ENCODE results near the gene ACTR5. TPM values are rescaled to one million over a fixed set of nuclear protein-coding genes. Genes with fewer than 3 reads are reported as not detected.

The ACTR5 gene
- total RNA-seq, 1 experiment from 2014 or later: 9.8 TPM

- Mint-ChIP-seq H3K27me3 (ENCODE audit: low read depth) (no peaks in the 10 kb centered on the region), H3K4me1 (peaks cover 35% of the 10 kb centered on the region), H3K4me3 (peak overlapping the region; percentile 4), H3K27ac (peak overlapping the region; percentile 29; the same call in 1 of the 2 replicates), H3K36me3 (peaks cover 5% of the 10 kb centered on the region), H3K9me3 (peaks cover 4% of the 10 kb centered on the region; the same call in 1 of the 2 replicates)
- peak; percentile 83 for ATAC-seq
- POLR2A ChIA-PET: interaction anchor here (0.6 to 1.3 kb wide), 2 partner anchors 12 to 150 kb away, joined by 3 to 4 read pairs; no protein-coding TSS in a partner anchor
- TF ChIP-seq AR (CRISPR knock-in tag; IDR thresholded peaks at IDR 0.05): no peak
- TF ChIP-seq ZNF121 (CRISPR knock-in tag; IDR thresholded peaks at IDR 0.05): peak; percentile 98
- CTCF ChIA-PET: interaction anchor here (0.6 to 2.3 kb wide), 7 partner anchors 12 to 259 kb away, joined by 3 to 11 read pairs (median 6); partner anchors contain the start of genes FAM83D and PPP1R16B
- no peak for DNase-seq (ENCODE audit: low spot score)
Observed at GRCh38 chr20:38818113-38819065, 70.1 kb downstream of the ACTR5 start.

Other genes starting within 250 kb of the ACTR5 start
- gene ADIG, start 167.3 kb upstream of the ACTR5 start, total RNA-seq (2021): not detected in 3 replicates
- 0.46 to 0.72 TPM (median 0.60 TPM) in 3 replicates for gene ARHGAP40, start 146.7 kb upstream of the ACTR5 start, total RNA-seq (2021)
- 0.09 to 0.37 TPM (median 0.25 TPM) in 3 replicates for gene SLC32A1, start 24.0 kb upstream of the ACTR5 start, total RNA-seq (2021)
- 8.1 to 12.0 TPM (median 8.2 TPM) in 3 replicates for gene PPP1R16B, start 57.2 kb downstream of the ACTR5 start, total RNA-seq (2021)
- gene FAM83D, start 178.0 kb downstream of the ACTR5 start, total RNA-seq (2021): 57.7 to 66.9 TPM (median 58.3 TPM) in 3 replicates
- gene DHX35, start 213.9 kb downstream of the ACTR5 start, total RNA-seq (2021): 17.8 to 20.4 TPM (median 18.7 TPM) in 3 replicates